ENCODE data around the gene RLF.

The RLF gene

DNA sequence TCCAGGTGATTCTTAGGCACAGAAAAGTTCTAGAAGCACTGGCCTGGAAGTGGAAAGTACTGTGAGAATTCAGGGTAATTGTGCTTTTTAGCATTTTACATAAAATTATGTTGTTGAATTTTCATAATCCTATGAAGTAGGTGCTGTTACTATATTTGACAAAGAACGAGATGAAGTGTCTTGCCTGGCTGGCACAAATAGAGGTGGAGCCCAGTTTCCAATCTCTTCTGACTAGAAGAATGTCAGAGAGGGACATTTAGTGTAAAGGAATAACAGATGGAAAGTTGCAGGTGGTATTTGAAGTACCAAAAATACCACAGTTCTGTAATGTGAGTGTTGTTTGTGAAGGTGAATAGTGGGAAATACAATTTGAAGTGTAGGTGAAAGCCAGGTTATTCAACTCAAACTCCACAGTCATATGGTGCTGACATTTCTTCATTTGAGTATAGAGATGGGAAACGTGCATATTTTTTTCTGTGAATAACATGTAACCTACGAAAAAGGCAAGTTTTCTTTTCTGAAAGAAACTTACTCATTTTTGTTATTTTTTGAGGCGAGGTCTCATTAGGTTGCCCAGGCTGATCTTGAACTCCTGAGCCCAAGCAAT is 83.1 kb downstream of the RLF start:
- DNase-seq: no peak

DNA sequence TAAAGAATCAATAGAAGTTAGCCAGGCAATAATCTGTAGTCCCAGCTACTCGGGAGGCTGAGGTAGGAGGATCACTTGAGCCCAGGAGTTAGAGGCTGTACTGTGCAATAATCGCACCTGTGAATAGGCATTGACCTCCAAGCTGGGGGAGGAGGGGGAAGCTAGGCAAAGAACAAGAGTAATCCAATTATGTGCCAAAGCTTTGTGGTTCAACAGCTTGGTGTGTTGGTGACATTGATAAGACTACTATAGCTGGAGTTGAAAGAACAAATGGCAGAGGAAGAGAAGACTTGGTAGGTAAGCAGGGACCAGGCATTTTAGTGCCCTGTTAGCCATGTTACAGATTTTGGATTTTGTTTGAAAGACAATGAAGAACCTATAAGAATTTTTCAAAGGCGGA is 84.5 kb downstream of the RLF start:
- DNase-seq: no peak

DNA sequence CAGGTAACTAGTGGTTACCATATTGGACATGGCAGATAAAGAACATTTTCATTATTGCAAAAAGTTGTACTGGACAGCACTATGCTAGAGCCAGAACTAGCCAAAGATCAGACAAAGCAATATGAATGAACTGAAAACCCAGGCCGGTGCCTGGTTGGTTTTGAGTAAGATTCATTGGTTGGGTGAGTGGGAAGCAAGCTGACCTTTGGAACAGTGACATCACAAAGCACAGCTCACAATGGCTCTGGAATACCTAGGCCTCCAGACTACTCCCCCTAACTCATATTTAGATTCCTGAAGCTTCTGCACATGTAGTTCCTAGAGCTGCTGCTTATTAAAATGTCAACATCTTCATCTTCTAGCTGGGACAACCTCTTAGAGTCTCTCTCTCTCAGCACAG is 86.5 kb downstream of the RLF start, which contains the start of gene TMCO2:
TMCO2 (plus strand) TSS at position 283 of the 400 bp plus-strand sequence; CDS start at position 340, 57 bp downstream.
- DNase-seq: no peak

DNA sequence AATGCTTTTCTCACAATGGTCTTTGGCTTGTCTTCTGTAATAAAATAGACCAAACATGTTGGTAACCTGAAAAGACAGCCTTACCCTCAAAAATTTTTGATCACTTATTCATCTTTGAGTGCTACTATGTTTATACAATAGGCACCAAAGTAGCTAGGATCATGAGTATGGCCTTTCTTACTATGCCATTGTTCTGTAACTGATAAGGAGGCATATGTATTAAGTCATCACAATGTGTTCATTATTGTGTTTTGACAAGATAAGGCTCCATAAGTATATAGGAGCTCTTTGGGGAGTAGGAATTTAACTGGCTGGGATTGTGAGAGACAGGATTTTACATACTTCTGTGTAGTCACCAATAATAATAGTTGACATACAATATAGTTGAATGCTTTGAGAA is 87.2 kb downstream of the RLF start:
- DNase-seq: no peak

DNA sequence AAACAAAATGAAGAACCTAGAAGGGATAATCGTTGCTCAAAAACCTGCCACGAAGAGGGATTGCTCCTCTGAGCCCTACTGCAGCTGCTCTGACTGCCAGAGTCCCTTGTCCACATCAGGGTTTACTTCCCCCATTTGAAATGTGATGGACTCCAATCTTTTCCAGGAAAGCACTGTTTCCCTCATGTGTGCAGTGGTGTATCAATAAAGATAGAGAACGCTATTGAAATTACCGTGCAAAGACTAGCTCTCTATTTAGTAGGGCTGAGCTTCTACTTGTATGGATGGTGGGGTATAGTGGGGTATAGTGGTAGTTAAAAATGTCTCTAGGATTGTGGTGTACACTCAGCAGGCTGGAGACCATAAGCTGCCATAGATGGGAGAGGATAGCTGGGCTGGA is 90.3 kb downstream of the RLF start:
- DNase-seq: no peak

DNA sequence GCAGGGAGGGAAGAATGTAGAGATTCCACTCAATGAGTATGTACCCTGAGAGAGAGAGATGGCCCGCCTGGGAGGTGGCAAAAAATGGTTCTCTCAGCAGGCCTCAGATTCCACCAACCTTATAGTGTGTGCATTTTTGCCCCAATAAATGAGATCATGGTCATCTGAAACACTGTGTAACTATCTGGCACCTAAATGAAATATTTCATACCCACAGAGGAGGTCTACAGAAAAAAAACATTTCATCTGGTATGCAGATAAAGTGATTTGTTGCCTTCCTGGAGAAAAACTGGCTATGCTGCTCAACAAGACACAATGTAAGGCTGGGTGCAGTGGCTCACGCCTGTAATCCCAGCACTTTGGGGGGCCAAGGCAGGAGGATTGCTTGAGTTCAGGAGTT is 91.4 kb downstream of the RLF start:
- no peak for DNase-seq

DNA sequence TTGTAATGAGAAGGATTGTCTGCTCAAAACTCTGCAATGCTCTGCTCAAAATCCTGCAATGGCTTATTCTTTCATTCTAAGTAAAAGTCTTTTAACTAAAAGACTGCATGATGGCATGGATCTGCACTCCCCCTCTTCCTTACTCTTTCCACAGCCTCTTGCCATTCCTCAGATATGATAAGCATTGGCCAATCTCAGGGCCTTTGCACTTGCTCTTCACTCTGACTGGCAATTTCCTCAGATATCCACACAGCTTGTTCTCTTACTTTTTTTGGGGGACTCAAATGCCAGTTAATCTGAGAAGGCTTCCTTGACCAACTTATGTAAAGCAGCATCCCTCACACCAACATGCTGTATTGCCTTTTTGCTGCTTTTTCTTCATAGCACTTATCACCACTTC is 94.0 kb downstream of the RLF start:
- no peak for DNase-seq

DNA sequence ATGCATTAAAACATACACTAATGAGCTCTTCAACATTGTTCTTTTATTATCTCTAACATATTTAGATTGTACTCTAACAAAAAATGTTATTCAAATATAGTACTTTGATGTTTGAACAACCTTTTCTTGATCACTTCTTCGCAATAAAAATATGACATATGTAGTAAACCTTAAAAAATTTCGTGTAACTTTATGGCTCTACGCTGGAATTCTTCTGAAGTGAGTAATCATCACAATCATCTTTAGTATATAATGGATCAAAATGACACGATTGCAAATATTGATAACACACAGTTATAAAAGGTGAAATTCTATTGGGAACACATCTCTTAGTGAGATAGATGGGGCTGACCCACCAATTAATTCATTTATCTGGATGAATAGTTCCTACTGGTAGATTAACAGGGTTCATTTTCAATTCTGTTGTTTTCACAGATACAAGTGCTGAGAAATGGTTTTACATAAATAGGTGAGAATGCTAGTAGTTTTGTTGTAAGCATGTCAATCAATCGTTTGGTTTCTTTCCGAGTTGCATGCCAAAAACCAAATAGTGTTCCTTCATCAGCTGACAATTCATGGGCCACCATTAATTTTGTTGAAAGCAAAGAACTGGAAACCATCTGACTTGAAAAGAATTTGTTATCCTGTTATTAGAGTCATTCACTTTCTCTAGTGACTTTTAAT is 95.4 kb downstream of the RLF start:
- no peak for DNase-seq

DNA sequence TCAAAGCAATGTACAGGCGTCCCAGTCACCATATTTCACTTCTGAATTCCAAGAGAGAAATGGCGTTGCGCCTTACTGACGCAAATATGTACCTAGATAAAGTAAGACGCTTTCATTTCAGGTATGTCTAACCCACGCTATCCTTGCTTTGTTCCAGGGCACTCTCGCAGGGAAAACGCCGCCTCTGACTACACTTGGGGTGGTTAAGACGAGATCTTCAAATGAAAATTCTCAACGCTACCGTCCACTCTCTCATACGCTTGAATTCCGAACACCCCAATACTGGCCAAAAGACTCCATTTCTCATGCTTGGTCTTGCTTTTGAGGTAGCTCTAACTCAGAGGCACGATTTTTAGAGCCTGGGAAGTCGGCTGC is 96.1 kb downstream of the RLF start:
- no peak for DNase-seq

DNA sequence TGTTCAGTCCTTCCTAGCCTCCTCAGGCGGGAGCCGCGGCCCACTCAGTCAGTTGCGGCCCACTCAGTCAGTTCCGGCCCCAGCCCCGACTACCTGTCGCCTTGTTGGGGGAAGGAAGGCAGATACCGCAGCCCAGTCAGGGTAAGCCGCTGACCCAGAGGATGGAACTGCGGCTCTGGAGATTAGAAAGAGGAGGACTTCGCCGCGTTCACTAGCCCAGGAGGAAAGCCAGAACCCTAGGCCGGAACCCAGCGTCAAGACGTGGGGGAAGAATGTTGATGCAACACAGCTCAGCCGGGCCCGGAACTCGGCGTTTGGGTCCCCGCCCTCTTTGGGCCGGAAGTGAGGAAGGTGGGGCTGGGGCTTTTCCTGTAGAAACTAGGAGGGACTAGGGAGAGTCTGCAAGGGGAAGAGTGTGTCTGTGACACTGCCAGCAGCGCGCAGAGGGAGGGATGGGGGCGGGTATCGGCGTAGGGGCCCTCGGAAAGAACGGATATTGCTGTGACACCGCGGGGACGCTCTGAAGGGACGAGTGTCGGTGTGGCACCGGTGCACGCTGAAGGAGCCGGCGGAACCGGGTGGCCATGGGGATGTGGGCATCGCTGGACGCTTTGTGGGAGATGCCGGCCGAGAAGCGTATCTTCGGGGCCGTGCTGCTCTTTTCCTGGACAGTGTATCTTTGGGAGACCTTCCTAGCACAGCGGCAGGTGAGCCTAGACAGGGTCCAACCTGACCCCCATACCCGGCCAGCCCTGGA is 96.7 kb downstream of the RLF start, which contains the start of gene ZMPSTE24:
ZMPSTE24 (plus strand) TSS at position 549 of the 757 bp plus-strand sequence; CDS start at position 585, 36 bp downstream.
- DNase-seq: peak; percentile 57 to 81

DNA sequence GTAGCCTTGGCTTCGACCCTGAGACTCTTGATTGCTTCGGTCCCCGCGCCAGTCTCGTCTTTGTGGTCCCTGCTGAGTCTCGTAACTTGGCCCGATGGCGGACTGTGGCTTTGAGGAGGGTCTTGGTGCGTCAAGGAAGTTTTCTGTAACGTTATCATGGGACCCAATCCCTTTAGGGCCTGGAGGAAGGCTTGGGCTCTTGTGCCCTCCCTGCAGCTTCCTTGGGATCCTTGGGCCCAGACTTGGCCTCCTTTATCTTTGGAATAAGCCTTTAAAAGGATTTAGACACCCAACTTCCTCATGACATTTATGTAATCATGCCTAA is 97.2 kb downstream of the RLF start:
- DNase-seq: no peak

DNA sequence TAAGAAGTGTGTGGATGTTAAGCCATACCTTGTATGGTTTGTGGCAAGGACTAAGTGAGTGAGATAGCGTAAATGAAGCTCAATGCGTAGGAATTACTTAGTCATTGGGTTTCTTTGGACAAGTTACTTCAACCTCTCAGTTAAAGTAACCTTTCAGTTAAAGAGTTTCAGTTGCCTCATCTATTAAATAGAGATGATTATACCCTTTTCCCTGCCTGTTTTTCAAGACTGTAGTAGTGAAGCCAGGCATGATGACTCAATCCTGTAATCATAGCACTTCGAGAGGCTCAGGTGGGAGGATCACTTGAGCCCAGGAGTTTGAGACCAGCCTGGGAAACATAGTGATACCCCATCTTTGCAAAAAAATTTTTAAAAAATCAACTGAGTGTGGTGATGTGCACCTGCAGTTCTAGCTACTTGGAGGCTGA is 103.2 kb downstream of the RLF start:
- no peak for DNase-seq

DNA sequence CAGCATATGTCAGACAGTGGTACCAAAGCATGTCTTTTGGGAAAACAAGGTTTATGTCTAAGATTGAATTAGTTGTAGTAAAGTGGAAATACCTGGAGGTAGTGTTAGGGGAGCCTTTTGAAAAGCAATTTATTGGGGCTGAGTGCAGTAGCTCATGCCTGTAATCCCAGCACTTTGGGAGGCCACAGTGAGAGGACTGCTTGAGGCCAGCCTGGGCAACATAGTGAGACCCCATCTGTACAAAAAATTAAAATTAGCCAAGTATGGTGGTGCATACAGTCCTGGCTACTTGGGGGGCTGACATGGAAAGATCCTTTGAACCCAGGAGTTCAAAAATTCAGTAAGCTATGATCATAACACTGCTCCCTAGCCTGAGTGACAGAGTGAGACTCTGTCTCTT is 104.1 kb downstream of the RLF start:
- no peak for DNase-seq

DNA sequence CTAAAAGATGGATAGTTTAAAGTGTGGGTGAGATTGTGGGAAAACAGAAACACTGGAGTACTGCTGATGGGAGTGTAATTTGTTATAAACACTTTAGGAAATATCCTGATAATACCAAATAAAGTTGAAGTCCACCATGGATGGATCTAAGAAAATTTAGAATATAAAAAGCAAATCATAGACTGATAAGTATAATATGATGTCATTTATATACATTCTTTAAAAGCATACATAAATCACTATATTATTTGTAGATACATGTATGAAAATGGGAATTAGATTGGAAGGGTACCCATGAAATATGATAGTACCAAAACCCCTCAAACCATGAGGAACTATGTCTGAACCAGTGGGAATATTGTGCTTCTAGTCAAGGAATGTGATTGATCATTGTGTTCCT is 104.7 kb downstream of the RLF start:
- no peak for DNase-seq

DNA sequence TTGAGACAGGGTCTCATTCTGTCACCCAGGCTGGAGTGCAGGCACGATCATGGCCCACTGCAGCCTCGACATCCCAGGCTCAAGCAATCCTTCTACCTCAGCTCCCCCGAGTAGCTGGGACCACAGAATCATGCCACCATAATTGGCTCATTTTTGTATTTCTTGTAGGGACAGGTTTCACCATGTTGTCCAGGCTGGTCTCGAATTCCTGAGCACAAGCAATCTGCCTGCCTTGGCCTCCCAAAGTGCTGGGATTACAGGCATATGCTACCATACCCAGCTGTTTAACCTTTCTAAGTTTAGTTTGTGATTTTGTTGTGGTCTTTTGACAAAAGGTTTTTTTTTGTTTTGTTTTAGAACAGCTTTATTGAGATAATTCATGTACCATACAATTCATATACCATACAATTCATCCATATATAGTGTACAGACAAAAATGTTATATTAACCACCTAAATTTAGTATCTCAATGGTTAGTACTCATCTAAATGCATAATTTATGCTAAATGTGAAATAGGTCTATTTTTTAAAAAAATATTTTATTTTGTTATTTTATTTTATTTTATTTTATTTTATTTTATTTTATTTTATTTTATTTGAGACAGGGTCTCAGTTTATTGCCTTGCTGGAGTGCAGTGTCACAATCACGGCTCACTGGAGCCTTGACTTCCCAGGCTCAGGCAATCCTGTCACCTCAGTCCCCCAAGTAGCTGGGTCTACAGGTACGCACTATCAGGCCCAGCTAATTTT is 105.8 kb downstream of the RLF start:
- DNase-seq: no peak

DNA sequence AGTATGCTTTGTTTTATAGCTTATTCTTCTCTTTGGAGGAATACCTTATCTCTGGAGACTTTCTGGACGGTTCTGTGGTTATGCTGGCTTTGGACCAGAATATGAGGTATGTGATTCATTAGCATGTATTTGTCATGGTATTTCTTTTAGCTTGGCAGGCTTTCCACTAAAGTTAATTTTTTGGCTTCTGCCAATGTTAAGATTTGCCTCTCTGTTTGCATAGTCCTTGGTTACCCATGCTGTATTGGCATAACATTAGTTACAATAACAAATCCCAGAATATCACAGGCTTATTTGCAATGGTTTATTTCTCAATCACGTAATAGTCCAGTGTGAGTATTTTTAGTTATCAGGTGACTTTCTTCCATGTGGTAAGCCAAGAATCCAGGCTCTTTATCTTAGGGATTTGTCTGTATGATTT is 106.6 kb downstream of the RLF start:
- no peak for DNase-seq

DNA sequence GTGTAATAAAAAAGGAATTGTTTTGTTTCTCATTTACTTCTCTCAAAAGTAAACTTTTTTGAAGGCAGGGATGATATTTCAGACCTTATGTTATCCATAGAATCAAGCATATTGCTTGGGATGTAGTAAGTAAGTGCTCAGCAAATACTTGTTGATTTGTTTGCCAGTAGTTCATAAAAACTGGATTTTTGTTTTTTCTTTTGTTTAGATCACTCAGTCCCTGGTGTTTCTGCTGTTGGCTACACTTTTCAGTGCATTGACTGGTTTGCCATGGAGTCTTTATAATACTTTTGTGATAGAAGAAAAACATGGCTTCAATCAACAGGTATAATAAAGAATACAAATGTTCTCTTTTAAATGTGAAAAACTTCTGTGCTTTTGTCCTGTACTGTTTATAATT is 107.0 kb downstream of the RLF start:
- no peak for DNase-seq

DNA sequence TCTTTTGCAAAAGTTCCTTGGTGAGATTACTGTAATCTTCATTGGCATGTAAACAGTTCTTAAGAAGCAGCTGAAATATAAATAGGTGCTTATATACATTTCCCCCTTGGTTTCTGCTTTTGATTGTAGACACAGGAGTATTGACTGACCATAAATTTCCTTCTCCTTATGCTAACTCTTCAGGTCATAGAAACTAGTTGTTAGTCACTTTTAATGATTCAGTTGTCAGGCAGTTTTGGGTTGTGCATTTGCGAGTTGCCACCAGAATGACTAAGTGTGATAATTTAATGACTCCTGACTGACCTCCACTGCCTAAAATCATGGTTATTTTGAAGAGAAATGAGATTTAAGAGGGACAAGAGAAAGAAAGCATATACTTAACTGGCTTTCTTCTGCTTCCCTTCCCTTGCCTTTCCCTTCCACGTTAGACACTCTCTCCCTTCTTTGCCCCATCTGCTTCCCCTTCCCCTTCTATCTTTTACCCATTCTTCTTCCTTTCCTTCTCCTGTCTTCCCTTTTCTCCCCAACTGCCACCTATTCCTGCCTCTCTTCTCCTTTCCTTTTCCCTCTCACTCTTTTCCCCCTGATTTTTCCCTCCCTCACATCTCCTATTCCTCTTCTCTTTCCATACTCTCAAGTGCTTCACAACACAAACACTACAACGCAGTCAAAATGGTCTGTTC is 109.1 kb downstream of the RLF start:
- DNase-seq: no peak

DNA sequence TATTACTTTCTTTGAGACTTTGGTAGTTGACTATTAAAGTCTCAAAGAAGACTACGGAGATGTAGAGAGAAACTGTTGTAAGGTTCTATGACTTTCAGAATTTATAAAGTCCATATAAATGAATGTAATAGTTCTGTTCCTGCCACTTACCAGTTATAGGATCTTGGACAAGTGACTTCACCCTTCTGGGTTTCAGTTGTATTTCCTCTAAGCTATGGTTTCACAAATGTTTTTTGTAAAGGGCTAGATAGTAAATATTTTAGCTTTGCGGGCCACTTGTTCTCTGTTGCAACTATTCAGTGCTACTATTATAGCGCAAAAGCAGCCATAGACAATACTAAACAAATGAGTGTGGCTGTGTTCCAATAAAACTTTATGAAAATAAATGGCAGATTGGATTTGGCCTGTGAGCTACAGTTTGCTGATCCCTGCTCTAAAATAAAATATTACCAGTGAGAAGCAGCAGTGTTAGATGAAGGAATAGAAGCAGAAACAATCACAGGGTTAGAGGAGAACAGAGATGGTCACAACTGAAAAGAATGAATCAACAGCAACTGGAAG is 111.5 kb downstream of the RLF start:
- no peak for DNase-seq

DNA sequence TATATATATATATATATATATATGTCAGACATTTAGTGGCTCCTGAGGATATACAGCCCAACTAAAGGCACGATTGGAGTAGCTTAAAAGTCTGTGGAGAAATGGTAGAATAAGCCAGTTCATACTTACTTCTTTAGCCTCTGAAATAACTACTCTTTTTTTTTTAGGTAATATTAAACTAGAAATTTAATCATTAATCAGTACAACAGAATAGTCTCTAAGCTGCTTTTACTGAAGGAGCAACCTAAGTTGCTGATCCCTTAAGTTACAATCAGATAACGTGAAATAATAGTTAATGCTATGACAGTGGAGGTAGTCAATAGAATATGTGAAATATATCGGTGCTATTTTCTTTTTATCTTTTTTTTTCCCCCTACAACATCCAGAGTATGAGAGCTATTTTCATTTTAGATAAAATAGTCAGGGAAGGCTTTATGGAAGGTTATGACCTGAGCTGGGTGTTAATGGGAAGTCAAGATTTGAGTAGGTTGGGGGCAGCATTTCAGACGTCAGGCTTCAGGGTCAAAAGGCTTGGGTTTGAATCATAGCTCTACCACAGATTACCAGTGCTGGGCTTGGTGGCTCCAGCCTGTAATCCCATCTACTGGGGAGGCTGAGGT is 112.5 kb downstream of the RLF start:
- no peak for DNase-seq

DNA sequence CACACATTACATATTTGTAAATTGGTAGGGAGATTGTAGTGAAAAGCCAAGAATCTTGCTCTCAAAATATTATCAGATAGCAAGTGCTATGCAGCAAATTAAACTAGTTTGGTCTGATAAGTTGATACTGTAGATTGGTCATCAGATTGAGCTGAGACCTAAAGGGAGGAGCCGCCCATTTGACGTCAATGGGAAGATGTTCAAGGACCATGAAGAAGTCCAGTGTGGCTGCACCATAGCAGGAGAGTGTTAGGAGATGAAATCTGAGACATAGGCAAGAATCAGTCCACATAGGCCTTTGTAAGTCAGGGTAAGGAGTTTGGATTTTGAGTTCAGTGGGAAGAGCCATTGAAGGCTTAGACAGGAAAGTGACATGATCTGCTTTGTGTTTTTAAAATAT is 113.1 kb downstream of the RLF start:
- DNase-seq: no peak

DNA sequence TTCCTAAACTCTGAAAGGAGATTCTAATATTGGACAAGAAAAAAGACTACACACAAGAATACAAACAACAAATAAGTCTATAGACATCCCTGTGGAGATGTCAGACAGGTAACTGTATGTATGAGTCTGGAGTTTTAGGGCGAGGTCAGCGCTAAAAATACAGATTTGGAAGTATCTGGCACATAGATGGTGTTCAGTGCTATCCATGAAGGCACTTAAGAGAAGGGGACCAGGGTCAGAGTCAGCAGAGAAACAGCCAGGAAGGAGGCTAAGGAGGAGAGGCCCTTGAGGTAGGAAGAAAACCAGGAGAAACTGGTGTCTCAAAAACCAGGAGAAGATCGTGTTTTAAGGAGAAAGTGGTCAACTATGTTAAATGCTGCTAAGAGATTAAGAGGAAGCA is 114.9 kb downstream of the RLF start:
- no peak for DNase-seq

Data from cerebellar nuclear complex (tissue), 1 donor.